Activated T-cell treated with anti-CD3 and anti-CD28 coated beads, Interleukin-2, amount 50 U/mL, for 24 hours (primary cell): ENCODE measurements around the gene ZNF609.

Experiments
- DNase-seq: peaks from one replicate; pipeline ENCODE4 v3.0.0-alpha.2; 2020
- H3K27ac Mint-ChIP-seq: 2 replicates; pipeline ENCODE4 v1.8.0; 2020; ENCODE audit warnings: mild to moderate bottlenecking, mixed read lengths
- H3K27me3 Mint-ChIP-seq: 2 replicates; pipeline ENCODE4 v1.8.0; 2020; ENCODE audit warnings: mixed read lengths
- H3K36me3 Mint-ChIP-seq: 2 replicates; pipeline ENCODE4 v1.8.0; 2020; ENCODE audit warnings: low read depth, mixed read lengths
- H3K4me1 Mint-ChIP-seq: 2 replicates; pipeline ENCODE4 v1.8.0; 2020; ENCODE audit warnings: low read depth, mixed read lengths
- H3K4me3 Mint-ChIP-seq: 2 replicates; pipeline ENCODE4 v1.8.0; 2020; ENCODE audit warnings: mild to moderate bottlenecking, moderate library complexity, mixed read lengths
- H3K9me3 Mint-ChIP-seq: 2 replicates; pipeline ENCODE4 v1.8.0; 2020; ENCODE audit warnings: mixed read lengths

Gene ZNF609

DNA sequence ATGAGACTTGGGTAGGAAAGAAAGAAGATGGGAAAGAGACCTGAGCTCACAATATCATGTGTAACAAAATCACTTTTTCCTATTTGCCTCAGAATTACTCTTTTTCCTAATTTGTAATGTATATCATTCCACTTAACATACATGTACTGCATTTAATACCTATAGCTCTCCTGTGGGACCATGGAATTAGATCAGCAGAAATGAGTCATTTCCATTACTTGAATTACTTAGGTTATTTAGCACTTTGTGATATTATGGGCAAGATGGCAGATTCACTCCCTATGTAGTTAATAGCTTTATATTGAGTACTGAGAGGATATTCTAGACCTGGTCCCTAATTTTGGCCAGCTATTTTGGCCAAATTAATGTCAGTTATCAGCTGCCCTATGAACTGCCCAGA, 70.5 kb downstream of the ZNF609 start:
- H3K9me3 Mint-ChIP-seq = no peaks in the 10 kb centered on the region
- peaks cover 26% of the 10 kb centered on the region for H3K36me3 Mint-ChIP-seq
- no peaks in the 10 kb centered on the region for H3K27me3 Mint-ChIP-seq
- no peak overlapping the region for H3K27ac Mint-ChIP-seq
- peaks cover 83% of the 10 kb centered on the region for H3K4me1 Mint-ChIP-seq
- DNase-seq = no peak
- H3K4me3 Mint-ChIP-seq = no peak overlapping the region

- Mint-ChIP-seq H3K4me3 (peak overlapping the region; percentile 21), H3K4me1 (peaks cover 75% of the 10 kb centered on the region), H3K36me3 (peaks cover 26% of the 10 kb centered on the region), H3K27ac (peak overlapping the region; percentile 84), H3K9me3 (no peaks in the 10 kb centered on the region), H3K27me3 (no peaks in the 10 kb centered on the region)
- DNase-seq = peak; percentile 44
Measured at GRCh38 chr15:64532521-64533315, 72.3 kb downstream of the ZNF609 start.

DNA sequence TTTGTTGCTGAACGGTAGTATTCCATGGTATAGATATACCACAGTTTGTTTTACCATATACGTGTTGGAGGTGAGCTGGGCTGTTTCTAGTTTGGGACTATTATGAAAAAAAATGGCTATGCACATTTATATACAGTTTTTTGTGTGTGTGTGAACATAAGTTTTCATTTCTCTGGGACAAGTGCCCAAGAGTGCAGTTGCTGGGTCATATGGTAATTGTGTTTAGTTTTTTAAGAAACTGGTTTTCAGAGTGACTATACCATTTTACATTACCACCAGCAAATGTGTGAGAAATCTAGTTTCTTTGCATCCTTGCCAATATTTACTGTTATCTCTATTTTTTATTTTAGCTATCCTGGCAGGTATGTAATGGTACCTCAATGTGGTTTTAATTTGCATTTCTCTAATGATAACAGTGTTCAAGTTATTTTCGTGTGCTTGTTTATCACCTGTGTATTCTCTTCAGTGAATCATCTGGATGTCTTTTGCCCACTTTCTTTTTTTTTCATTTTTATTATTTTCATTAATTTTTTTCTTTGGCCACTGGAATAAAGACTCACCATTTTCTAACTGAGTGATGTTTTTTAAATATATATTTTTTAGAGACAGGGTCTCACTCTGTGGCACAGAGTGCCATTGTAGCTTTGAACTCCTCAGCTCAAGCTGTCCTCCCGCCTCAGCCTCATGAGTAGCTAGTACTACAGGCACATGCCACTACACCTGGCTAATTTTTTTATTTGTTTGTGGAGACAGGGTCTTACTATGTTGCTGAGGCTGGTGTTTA, 75.3 kb downstream of the ZNF609 start:
- H3K27me3 Mint-ChIP-seq = no peaks in the 10 kb centered on the region
- DNase-seq = no peak
- H3K4me3 Mint-ChIP-seq = no peak overlapping the region
- H3K4me1 Mint-ChIP-seq = peaks cover 60% of the 10 kb centered on the region
- peaks cover 13% of the 10 kb centered on the region for H3K36me3 Mint-ChIP-seq
- H3K27ac Mint-ChIP-seq = peak overlapping the region; percentile 83
- no peaks in the 10 kb centered on the region for H3K9me3 Mint-ChIP-seq

GRCh38 chr15:64536244-64536836, 76.0 kb downstream of the ZNF609 start:
- DNase-seq = peak; percentile 52
- Mint-ChIP-seq H3K9me3 (no peaks in the 10 kb centered on the region), H3K27ac (peak overlapping the region; percentile 83), H3K36me3 (peaks cover 13% of the 10 kb centered on the region), H3K27me3 (no peaks in the 10 kb centered on the region), H3K4me1 (peaks cover 54% of the 10 kb centered on the region), H3K4me3 (no peak overlapping the region)

DNA sequence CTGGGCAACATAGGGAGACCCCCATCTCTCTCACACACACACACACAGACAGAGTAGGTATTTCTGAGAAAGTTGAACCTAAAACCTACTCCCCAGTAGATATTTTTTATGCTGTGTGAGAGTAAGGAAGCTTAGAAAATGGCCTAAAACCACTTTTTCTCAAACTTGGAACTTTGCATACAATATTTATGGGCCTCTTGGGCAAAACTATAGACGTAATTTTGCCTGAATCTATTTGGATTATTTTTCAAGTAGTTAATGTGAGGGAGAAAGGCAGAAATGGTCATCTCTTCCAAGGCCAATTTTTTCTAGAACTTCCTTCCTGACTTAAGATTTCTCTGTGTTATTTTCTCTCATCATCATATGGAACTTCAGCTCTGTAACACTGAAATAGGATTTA, 81.7 kb downstream of the ZNF609 start:
- Mint-ChIP-seq H3K4me1 (peaks cover 45% of the 10 kb centered on the region), H3K4me3 (no peak overlapping the region), H3K27me3 (no peaks in the 10 kb centered on the region), H3K36me3 (peaks cover 23% of the 10 kb centered on the region), H3K9me3 (peaks cover 2% of the 10 kb centered on the region), H3K27ac (peak overlapping the region; percentile 68)
- no peak for DNase-seq

DNA sequence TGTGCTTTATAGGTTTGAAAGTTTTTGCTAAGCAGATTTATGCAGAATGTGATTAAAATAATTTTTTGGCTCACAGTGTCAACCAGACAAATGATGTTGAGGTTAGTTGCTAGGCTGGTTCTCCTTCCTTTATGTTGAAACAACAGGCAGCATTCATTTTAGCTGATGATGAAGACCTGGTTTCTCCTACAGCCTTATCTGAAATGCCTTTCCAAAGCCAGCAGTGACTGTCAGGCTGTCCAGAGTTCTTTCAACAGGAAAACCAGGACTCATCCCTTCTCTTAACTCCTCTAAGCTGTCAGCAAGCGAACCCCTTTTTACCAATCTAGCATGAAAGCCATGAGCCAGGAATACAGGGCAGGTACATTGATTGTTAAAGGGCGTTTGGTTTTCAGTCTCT, 84.1 kb downstream of the ZNF609 start:
- Mint-ChIP-seq H3K27ac (no peak overlapping the region), H3K4me3 (no peak overlapping the region), H3K4me1 (peaks cover 55% of the 10 kb centered on the region), H3K27me3 (no peaks in the 10 kb centered on the region), H3K9me3 (peaks cover 2% of the 10 kb centered on the region), H3K36me3 (peaks cover 26% of the 10 kb centered on the region)
- no peak for DNase-seq

DNA sequence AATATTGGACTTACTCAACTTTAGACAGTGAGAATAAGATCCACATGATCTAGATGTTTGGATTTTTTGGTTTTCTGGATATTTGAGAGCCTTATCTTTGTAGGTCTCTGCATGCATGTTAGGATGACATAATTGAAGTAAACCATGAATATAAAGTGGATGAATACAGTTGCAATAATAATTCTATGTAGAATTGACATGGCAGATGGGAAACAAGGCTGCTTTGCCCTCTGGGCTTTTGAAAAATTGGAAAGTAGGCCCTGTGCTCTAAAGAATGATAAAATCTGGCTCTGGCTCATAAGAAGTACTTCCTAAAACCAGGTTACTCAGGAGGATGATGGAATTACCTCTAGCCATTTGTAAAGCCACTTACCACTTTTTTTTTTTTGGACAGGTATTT, 86.9 kb downstream of the ZNF609 start:
- Mint-ChIP-seq H3K4me1 (peaks cover 63% of the 10 kb centered on the region), H3K4me3 (no peak overlapping the region), H3K27ac (no peak overlapping the region)

DNA sequence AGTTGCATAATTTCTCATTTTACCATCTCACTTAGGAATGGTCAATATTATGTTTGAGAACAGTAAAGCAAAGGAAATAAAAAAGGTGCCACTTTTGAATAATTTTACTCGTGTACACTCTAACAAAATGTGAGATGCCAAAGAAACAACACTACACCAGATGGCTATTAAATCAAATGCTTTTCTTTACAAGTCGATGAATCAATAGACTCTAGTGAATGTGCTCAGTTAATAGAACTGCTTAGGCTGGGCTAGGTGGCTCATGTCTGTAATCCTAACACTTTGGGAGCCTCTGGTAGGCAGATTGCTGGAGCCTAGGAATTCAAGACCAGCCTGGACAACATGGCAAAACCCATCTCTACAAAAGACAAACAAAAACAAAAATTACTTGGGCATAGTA, 87.9 kb downstream of the ZNF609 start:
- H3K4me3 Mint-ChIP-seq = no peak overlapping the region
- no peak for DNase-seq
- peaks cover 63% of the 10 kb centered on the region for H3K4me1 Mint-ChIP-seq
- peaks cover 28% of the 10 kb centered on the region for H3K36me3 Mint-ChIP-seq
- no peak overlapping the region for H3K27ac Mint-ChIP-seq
- no peaks in the 10 kb centered on the region for H3K27me3 Mint-ChIP-seq
- H3K9me3 Mint-ChIP-seq = peaks cover 2% of the 10 kb centered on the region

More for the DNA sequence above, 86.9 kb downstream of the ZNF609 start:
- Mint-ChIP-seq H3K36me3 (peaks cover 29% of the 10 kb centered on the region), H3K9me3 (peaks cover 2% of the 10 kb centered on the region), H3K27me3 (no peaks in the 10 kb centered on the region)
- DNase-seq = no peak

DNA sequence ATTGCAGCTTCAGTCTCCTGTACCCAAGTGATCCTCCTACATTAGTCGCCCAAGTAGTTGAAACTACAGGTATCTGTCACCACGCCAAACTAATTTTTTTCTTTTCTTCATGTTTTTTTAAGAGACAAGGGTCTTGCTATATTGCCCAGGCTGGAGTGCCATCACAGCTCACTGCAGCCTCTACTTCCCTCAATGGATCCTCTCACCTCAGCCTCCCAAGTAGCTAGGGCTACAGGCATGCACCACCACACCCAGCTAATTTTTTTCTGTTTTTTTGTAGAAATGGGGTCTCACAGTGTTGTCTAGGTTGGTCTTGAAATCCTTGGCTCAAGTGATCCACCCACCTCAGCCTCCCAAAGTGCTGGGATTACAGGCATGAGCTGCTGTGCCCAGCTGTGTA, 89.5 kb downstream of the ZNF609 start:
- no peak for DNase-seq
- Mint-ChIP-seq H3K27me3 (no peaks in the 10 kb centered on the region), H3K4me1 (peaks cover 52% of the 10 kb centered on the region), H3K4me3 (no peak overlapping the region), H3K9me3 (peaks cover 2% of the 10 kb centered on the region), H3K27ac (no peak overlapping the region), H3K36me3 (peaks cover 26% of the 10 kb centered on the region)

DNA sequence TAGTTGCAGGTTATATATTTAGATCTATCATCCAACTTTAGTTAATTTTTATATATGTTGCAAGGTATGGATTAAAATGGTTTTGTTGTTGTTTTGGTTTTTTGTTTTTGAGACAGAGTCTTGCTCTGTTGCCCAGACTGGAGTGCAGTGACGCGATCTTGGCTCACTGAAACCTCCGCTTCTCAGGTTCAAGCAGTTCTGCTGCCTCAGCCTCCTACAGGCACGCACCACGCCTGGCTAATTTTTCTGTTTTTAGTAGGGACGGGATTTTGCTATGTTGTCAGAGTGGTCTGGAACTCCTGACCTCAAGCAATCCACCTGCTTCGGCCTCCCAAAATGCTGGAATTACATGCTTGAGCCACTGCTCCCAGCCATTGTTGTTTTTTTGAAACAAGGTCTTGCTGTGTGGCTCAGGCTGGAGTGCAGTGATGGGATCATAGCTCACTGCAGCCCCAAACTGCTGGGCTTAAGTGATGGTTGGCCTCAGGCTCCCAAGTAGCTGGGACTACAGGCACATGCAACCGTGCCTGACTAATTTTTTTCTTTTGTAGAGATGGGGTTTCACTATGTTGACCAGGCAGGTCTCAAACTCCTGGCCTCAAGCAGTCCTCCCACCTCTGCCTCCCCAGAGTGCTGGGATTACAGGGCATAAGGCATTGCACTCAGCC, 92.0 kb downstream of the ZNF609 start:
- H3K27me3 Mint-ChIP-seq = no peaks in the 10 kb centered on the region

DNA sequence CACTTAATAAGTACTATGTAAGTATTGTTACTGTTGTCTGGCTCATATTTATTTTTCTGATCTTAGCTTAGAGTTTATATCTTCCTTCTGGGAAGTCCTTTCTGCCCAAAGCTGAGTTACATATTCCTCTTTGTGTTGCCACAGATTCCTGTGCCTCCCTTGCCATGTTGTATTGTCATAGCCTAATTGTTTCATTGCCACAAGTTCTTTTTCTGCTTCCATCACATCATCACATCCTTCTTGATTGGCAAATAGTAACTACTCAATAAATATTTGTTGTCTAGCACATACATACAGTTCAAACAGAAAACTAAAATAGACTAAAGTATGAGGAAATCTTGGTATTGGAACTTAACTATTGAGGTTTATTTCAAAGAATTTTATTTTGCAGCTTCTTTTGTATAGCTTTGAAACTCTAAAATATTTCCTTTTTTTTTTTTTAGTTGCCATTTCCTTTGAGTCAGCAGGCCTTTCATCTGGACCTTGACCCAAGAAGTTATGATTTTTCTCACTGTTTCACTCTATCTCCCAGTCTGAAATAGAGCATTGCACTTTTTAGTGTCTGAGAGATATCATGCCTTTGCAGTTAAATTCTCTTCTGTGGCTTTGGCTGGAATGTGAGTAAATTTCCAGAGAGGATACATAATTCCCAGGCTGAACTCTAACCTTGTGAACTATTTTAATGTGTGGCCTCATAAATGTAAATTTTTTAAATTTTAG, 98.2 kb downstream of the ZNF609 start:
- Mint-ChIP-seq H3K36me3 (peaks cover 28% of the 10 kb centered on the region), H3K4me1 (peaks cover 54% of the 10 kb centered on the region), H3K27ac (peak overlapping the region; percentile 64), H3K4me3 (no peak overlapping the region), H3K27me3 (no peaks in the 10 kb centered on the region), H3K9me3 (no peaks in the 10 kb centered on the region)
- no peak for DNase-seq

More for the DNA sequence above, 92.0 kb downstream of the ZNF609 start:
- H3K36me3 Mint-ChIP-seq = peaks cover 15% of the 10 kb centered on the region
- peaks cover 43% of the 10 kb centered on the region for H3K4me1 Mint-ChIP-seq
- DNase-seq = no peak
- no peak overlapping the region for H3K4me3 Mint-ChIP-seq
- H3K27ac Mint-ChIP-seq = no peak overlapping the region
- no peaks in the 10 kb centered on the region for H3K9me3 Mint-ChIP-seq

- DNase-seq = no peak
- H3K36me3 Mint-ChIP-seq = peaks cover 30% of the 10 kb centered on the region
- peak overlapping the region; percentile 64 for H3K27ac Mint-ChIP-seq
- no peaks in the 10 kb centered on the region for H3K27me3 Mint-ChIP-seq
- peaks cover 55% of the 10 kb centered on the region for H3K4me1 Mint-ChIP-seq
- H3K9me3 Mint-ChIP-seq = no peaks in the 10 kb centered on the region
- H3K4me3 Mint-ChIP-seq = no peak overlapping the region
Measured at GRCh38 chr15:64559243-64559642, 98.9 kb downstream of the ZNF609 start.

DNA sequence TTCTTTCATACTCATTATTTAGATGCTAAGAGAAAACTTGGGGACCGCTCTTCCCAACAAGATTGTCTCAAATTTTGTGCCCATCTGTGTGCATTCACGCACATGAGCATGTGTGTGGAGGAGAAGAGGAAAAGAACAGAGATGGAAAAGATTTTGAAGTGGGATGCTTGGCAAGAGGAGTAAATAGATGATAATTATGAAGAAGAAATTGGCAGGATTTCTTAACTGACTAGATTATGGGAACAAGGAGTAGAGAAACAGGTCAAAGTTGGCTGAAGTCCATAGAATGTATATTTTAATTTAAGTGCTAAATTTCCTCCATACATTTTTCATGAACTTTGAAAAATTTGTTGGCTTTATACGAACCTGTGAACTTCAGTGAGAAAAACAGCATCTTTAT, 100.1 kb downstream of the ZNF609 start:
- peak overlapping the region; percentile 3 for H3K27ac Mint-ChIP-seq
- no peak overlapping the region for H3K4me3 Mint-ChIP-seq
- H3K9me3 Mint-ChIP-seq = no peaks in the 10 kb centered on the region
- DNase-seq = no peak
- H3K4me1 Mint-ChIP-seq = peaks cover 60% of the 10 kb centered on the region
- H3K36me3 Mint-ChIP-seq = peaks cover 35% of the 10 kb centered on the region
- no peaks in the 10 kb centered on the region for H3K27me3 Mint-ChIP-seq

DNA sequence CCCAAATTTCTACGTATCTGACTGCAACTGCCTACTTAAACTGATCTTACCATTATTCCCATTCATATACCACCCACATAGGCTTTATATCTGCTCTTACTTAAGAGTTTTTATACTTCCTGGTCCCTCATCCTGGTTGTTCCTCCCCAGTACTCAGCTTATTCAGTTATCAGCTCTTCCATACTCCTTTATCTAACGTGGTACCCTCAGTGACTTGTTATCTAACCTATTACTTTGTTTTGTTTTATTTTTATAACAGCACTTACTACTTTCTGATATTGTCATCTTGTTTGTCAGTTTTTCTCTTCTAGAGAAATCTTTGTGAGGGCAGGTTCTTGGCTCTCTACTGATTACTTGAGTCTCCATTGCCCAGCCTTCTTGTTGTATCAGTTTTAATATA, 100.6 kb downstream of the ZNF609 start:
- peaks cover 60% of the 10 kb centered on the region for H3K4me1 Mint-ChIP-seq
- no peak for DNase-seq
- peak overlapping the region; percentile 7 for H3K27ac Mint-ChIP-seq
- H3K27me3 Mint-ChIP-seq = no peaks in the 10 kb centered on the region
- no peaks in the 10 kb centered on the region for H3K9me3 Mint-ChIP-seq
- peaks cover 37% of the 10 kb centered on the region for H3K36me3 Mint-ChIP-seq
- no peak overlapping the region for H3K4me3 Mint-ChIP-seq
